HG02870 (cell line): ENCODE measurements around the gene GAN.
A peak's percentile ranks its signal among the peaks of the same experiment; 100 is the strongest.
"Not testable (repeated sequence)": the region's sequence is repeated elsewhere in the genome, so short reads cannot be mapped to it uniquely, and the experiment has no call there.

Experiments
- ATAC-seq: cut with Tn5 transposase; IDR thresholded peaks from one replicate; pipeline ENCODE4 v1.9.1; 2021; ENCODE audit warnings: mild to moderate bottlenecking, moderate library complexity; ENCODE audit not compliant: unreplicated experiment

The GAN gene

GRCh38 chr16:81394966-81395655 lies 80.3 kb downstream of the GAN start:
- ATAC-seq: no peak

GRCh38 chr16:81397058-81397878 lies 82.5 kb downstream of the GAN start:
- ATAC-seq: no peak

DNA sequence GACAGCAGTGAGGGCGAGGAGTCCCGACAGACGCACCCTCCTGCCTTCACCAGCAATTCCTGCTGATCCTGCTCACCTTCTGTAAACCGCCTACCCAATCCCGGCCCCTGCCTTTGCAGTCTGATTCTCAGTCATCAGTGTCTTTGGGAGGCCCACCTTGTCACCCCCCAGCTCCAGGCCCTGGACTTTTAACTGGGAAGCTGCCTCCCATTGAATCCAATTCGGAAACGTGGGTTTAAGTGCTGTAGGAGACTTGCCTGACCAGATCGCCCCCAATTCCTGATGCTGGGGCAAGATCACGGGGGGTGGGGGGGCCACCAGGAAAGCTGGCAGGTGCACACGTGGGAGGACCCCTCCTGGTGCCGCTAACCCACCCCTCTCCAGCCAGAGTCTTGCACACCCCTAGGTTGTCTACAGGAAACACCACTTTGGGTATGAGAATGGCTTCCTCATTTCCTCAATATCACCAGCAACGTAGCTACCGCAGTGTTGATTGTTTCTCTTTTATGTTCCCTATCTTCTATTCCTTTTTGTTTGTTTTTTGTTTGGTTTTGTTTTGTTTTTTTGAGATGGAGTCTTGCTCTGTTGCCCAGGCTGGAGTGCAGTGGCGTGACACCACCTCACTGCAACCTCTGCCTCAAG lies 83.2 kb downstream of the GAN start:
- ATAC-seq: no peak

DNA sequence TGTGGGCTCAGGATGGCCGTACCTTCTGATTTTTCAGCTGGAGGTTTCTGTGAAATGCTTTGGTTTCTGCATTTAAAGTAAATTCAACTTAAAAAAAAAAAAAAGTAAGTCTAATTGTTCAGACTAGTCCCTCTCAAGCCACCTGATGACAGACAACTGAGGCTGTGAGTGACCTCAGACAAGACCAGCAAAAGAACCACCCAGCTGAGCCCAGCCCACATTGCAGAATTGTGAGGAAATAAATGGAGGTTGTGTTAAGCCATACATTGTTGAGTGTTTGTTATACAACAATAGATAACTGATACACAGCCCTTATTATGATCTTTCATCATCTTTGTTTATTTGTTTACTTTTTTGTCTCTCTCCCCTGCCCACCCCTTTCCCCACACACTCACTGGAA lies 85.1 kb downstream of the GAN start:
- no peak for ATAC-seq

DNA sequence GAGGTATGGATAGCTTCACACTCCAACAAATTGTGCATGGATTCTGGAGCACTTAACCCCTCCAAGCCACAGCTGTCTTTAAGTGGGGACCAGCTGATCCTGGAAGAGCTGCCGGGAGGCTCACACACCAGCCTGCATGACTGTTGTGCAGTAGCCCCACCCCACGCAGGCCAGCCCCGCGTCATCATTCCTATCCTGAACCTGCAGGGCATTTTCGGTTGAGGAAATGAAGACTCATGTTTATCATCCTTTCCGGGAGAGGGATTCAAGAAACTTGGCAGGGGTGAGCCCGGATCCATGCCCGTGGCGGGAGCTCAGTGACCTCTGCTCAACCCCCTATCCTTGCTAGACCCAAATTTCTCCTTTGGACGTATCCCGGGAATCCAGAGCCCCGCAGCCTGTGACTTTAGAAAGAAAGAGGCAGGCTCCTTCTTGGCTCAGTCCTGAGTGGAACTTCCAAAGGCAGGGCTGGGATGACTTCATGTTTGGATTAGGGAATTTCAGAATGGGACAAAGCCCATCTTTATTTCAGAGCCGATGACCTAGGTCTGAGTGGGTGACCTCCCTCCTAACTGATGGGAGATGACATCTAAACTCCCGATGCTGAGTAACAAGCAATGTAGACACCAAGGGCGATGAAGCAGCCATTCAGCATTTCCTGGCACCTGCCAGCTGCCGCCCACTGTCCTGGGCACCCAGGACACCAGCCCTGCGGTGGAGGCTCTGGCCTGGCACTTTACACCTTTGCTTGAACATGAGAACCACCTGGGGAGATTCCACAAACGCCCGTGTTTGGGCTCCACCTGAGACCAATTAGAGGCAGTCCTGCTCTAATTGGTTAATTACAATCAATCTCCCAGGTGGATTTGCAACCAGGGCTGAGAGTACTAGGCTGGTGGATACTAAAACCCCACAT lies 86.5 kb downstream of the GAN start:
- ATAC-seq: no peak

- no peak for ATAC-seq
Observed at GRCh38 chr16:81403208-81403600, 88.4 kb downstream of the GAN start.

DNA sequence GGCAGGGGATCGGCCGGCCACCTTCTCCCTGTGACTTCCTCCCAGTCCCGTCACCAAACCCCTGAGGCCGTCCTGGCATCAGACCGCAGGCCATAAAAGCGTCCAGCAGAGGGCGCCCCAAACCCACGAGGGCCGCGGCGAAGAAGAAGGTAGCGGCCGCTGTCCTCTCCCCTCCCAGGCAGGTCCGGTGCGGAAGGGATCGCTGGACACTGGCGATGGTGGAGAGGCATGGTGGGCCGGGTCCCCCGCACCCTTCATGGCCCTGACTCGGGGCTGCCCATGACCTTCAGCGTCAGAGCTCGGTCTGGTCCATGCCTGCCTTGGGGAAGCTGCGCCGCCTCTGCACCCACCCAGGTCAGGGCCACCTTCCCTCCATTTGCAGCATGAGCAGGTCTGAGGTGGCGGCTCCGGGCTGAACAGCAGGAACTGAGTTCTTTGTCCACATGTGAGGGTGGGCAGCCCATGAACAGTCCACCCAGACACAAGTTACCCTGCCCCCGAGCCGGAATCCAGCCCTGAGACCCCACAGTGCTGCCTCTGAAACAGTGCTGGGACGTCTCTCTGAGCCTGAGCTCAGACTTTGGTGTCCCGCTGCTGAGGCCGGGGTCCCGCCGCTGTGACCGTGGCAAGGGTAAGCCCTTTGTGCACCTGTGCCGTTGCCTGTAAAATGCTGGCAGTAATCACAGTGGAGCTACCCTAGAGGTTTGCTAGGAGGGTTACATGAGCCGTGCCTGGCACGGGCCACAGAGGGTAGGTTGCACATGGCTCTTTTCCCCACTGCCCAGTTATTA lies 89.0 kb downstream of the GAN start:
- ATAC-seq: peak; percentile 51

GRCh38 chr16:81405002-81405401 lies 90.2 kb downstream of the GAN start:
- not testable (repeated sequence) for ATAC-seq

DNA sequence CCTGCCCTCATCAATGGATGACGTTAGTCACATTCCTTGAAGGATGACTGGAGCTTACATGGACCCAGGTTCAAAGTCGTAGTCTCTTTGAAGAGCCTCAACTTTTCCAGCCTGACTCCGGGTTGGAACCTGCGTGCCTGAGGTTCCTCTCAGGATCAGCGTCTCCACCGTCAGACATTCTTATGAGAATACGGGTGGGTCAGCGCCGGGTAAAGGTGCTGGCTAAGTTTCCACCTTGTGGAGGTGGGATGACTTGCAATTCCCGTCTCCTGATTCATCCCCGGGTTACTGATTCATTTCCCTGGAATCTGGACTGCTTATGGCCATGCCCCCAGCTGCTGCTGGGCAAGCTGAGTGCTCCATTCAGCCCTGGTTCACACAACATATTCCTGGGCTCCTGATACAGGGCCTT lies 90.9 kb downstream of the GAN start:
- ATAC-seq: no peak

GRCh38 chr16:81408409-81408950 lies 93.7 kb downstream of the GAN start:
- no peak for ATAC-seq

DNA sequence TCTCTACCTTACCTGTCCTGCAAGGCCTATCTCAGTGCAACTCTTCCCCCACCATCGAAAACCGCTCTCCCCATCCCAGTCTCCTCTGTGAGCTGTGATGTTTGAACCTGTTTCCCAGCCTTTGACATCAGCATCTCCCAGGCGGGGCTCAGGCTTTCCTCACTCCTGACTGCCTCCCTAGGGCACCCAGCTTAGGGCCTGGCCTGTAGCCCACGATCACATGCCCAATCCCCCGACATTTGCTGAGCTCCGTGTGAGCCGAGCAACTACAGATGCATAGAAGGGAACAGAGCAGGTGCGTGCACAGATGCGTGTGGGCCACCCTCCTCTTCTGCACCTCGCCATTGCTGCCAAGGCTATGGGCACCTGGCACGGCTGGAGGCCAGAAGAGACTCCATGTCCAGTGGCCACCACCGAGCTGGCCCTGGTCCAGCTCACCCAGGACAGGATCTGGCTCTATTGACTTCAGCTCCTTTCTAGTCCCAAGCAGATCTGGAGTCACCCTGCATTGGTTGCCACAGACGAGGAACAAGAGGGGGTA lies 94.3 kb downstream of the GAN start:
- ATAC-seq: no peak

DNA sequence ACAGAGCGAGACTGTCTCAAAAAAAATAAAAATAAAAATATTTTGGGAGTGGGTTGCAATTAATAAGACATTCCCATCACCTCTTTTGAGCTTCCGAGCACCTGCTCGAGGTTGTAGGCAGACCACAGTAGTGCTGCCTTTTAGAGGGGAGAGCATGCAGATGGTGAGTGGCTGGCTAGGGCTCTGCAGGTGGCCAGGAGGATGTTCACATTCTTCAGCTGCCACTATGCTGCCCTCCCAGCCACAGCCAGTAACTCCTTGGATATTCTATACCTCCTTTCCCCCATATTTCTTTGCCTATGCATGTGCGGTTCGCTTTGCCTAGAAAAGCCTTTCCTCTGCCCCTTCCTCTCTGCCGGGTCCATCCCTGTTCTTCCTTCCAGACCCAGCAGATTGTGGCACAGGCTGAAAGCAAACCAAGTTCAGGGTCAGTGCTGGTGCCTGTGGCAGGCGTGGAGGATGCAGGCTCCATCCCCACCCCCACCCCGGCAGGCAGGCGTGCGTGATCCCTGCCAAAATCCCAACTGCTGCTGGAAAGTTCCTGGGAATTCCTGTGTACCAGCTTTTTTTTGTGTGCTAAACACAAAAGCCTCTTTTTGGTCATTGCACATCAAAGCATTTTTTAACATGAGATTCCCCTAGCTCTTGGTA lies 96.0 kb downstream of the GAN start:
- ATAC-seq: no peak

GRCh38 chr16:81413245-81413990 lies 98.7 kb downstream of the GAN start:
- ATAC-seq: no peak

- ATAC-seq: no peak
Observed at GRCh38 chr16:81415751-81416150, 101.0 kb downstream of the GAN start.

- ATAC-seq: no peak
Observed at GRCh38 chr16:81416749-81417148, 102.0 kb downstream of the GAN start.

GRCh38 chr16:81417210-81417609 lies 102.4 kb downstream of the GAN start:
- ATAC-seq: no peak

GRCh38 chr16:81419806-81420205 lies 105.0 kb downstream of the GAN start:
- no peak for ATAC-seq

DNA sequence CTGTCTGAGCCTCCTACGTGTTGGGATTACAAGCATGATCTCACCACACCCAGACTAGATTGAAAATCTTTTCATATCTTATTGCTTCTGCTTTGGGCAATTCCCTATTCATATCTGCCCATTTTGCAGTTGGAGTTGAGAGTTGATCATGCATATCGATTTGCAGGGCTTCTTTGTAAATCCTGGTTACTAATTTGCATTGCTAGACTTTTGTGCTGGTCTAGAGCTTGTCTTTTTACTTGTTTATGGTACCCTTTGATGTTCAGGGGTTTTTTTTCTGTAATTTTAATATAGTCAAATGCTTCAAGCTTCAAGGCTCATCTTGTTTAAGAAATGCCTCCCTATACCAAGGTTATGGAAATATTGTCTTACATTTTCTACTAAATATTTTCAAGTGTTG lies 106.4 kb downstream of the GAN start:
- ATAC-seq: no peak
